Stimulated activated naive CD8-positive, alpha-beta T cell treated with anti-CD3 and anti-CD28 coated beads, Interleukin-15, amount 100 ng/mL, for 72 hours (primary cell): Measurements from ENCODE around the gene SPNS1.
"Not testable (repeated sequence)": the region's sequence is repeated elsewhere in the genome, so short reads cannot be mapped to it uniquely, and the experiment has no call there.

Experiments
- ATAC-seq: fragments of 150-1000 bp; cut with Tn5 transposase; 2 replicates; pipeline ENCODE4 v1.10.0; 2021; ENCODE audit warnings: mild to moderate bottlenecking, moderate library complexity
- DNase-seq, 2 donors: peaks; one replicate each; pipeline ENCODE4 v3.0.0; 2021 to 2022
- H3K27ac Mint-ChIP-seq, 2 donors: one replicate each; pipeline ENCODE4 v1.8.0; 2022; ENCODE audit warnings: mild to moderate bottlenecking in 2 of 2, mixed read lengths in 2 of 2, moderate library complexity in 2 of 2
- H3K27me3 Mint-ChIP-seq: one replicate; pipeline ENCODE4 v1.8.0; 2022; ENCODE audit warnings: mixed read lengths
- H3K4me1 Mint-ChIP-seq: one replicate; pipeline ENCODE4 v1.8.0; 2022; ENCODE audit warnings: mild to moderate bottlenecking, mixed read lengths
- H3K4me3 Mint-ChIP-seq, 2 donors: one replicate each; pipeline ENCODE4 v1.8.0; 2022; ENCODE audit warnings: mild to moderate bottlenecking in 2 of 2, mixed read lengths in 2 of 2, moderate library complexity in 1 of 2
- H3K9me3 Mint-ChIP-seq, 2 donors: one replicate each; pipeline ENCODE4 v1.8.0; 2022; ENCODE audit warnings: mixed read lengths in 2 of 2

SPNS1 gene

DNA sequence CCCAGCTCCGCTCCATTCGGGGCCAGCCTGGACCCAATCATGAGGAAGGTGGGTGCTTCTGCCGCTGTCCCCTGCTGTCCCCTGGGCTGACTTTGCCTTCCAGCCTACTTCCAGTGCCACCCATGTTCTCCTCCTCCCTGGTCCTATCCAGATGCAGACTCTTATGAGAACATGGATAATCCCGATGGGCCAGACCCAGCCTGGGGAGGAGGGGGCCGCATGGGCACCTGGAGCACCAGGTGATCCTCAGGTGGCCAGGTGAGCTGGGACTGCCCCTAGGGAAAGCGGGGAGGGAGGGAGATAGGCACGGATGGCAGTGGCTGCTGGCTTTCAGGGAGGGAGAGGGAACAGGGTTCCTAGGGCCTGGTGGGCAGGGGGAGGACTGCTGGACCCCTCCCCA, 35.9 kb upstream of the SPNS1 start:
- H3K4me3 Mint-ChIP-seq, result no peak overlapping the region
- peaks cover 17% of the 10 kb centered on the region for H3K4me1 Mint-ChIP-seq
- H3K27ac Mint-ChIP-seq, result peak overlapping the region in 1 of 2 donors; percentile 23
- H3K27me3 Mint-ChIP-seq, result no peaks in the 10 kb centered on the region
- no peaks in the 10 kb centered on the region for H3K9me3 Mint-ChIP-seq
- no peak for ATAC-seq
- DNase-seq, result no peak

- not testable (repeated sequence) for H3K27ac Mint-ChIP-seq, ATAC-seq, DNase-seq, H3K27me3 Mint-ChIP-seq, H3K9me3 Mint-ChIP-seq, H3K4me3 Mint-ChIP-seq
- peaks cover 17% of the 10 kb centered on the region for H3K4me1 Mint-ChIP-seq
Observed at GRCh38 chr16:28939825-28940224, 34.8 kb upstream of the SPNS1 start.

- H3K9me3 Mint-ChIP-seq, result no peaks in the 10 kb centered on the region
- H3K4me3 Mint-ChIP-seq, result no peak overlapping the region
- H3K27ac Mint-ChIP-seq, result no peak overlapping the region
- peaks cover 12% of the 10 kb centered on the region for H3K4me1 Mint-ChIP-seq
- no peaks in the 10 kb centered on the region for H3K27me3 Mint-ChIP-seq
- ATAC-seq, result no peak
- DNase-seq, result no peak
Observed at GRCh38 chr16:28943281-28943680, 31.3 kb upstream of the SPNS1 start.

- no peaks in the 10 kb centered on the region for H3K9me3 Mint-ChIP-seq
- peaks cover 22% of the 10 kb centered on the region for H3K4me1 Mint-ChIP-seq
- H3K27ac Mint-ChIP-seq, result no peak overlapping the region
- H3K27me3 Mint-ChIP-seq, result no peaks in the 10 kb centered on the region
- no peak for ATAC-seq
- DNase-seq, result no peak
- H3K4me3 Mint-ChIP-seq, result no peak overlapping the region
Observed at GRCh38 chr16:28946681-28947080, 27.9 kb upstream of the SPNS1 start.

GRCh38 chr16:28950648-28951409, 23.7 kb upstream of the SPNS1 start, which contains the start of gene NFATC2IP:
Gene NFATC2IP, plus strand, starts transcription at chr16:28950937. Its CDS starts 75 bp downstream, at chr16:28951012.
- H3K4me1 Mint-ChIP-seq, result peaks cover 37% of the 10 kb centered on the region
- ATAC-seq, result peak; percentile 97
- peak; percentile 99 to 100 for DNase-seq
- H3K27me3 Mint-ChIP-seq, result no peaks in the 10 kb centered on the region
- peak within 1 kb of the TSS; percentile 92 to 94 for H3K4me3 Mint-ChIP-seq
- peak within 1 kb of the TSS; percentile 95 to 98 for H3K27ac Mint-ChIP-seq
- H3K9me3 Mint-ChIP-seq, result no peaks in the 10 kb centered on the region

DNA sequence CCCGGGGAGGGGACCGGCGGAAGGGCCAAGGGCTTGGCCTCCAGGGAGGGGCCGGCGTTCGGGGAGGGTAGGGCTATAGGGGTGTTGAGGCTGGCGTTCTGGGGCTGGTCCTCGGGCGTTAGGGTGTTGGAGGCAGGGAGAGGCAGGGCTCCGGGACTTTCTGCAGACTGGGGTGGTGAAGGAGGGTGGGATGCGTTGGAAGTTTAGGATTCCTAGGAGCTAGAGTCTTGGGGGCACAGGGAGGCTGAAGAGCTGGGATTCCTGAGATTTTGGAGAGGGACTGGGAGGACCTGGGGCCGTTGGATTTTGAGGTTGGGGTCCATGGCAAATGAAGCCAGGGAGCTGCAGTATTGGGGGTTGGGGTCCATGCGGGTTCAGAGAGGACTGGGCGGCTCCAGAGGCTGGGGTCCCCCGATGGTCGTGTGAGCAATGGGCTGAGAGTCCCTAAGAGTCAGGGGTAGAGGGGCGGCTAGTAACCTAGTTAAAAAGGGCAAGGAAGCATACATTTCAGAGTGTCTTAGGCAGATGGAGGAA, 23.1 kb upstream of the SPNS1 start:
- no peak for DNase-seq
- peak overlapping the region; percentile 92 to 94 for H3K4me3 Mint-ChIP-seq

GRCh38 chr16:28958216-28958615, 16.4 kb upstream of the SPNS1 start:
- DNase-seq (no peak), ATAC-seq (no peak)
- Mint-ChIP-seq H3K27me3 (no peaks in the 10 kb centered on the region), H3K4me3 (no peak overlapping the region), H3K27ac (no peak overlapping the region), H3K9me3 (no peaks in the 10 kb centered on the region), H3K4me1 (peaks cover 14% of the 10 kb centered on the region)

More for the DNA sequence above, 23.1 kb upstream of the SPNS1 start:
- H3K27ac Mint-ChIP-seq, result peak overlapping the region; percentile 95 to 98
- H3K4me1 Mint-ChIP-seq, result peaks cover 33% of the 10 kb centered on the region
- no peak for ATAC-seq
- no peaks in the 10 kb centered on the region for H3K27me3 Mint-ChIP-seq
- H3K9me3 Mint-ChIP-seq, result no peaks in the 10 kb centered on the region

DNA sequence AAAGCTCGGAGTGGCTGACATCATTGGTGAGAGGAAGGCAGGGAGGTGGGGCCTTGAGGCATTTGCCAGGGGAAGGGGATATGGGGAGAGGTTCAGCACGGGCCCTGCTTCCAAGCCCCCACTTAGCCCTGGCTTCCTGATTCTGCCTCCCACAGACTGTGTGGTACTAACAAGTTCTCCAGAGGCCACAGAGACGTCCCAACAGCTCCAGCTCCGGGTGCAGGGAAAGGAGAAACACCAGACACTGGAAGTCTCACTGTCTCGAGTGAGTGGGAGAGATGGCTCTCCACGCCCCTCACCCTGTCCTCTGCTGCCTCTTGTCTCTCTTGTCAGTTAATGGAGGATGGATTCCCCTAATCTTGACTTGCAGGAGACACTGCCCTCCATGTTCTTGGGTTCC, 15.7 kb upstream of the SPNS1 start:
- ATAC-seq, result no peak
- Mint-ChIP-seq H3K27ac (peak overlapping the region in 1 of 2 donors; percentile 14), H3K4me1 (peaks cover 10% of the 10 kb centered on the region), H3K9me3 (no peaks in the 10 kb centered on the region), H3K4me3 (no peak overlapping the region), H3K27me3 (no peaks in the 10 kb centered on the region)
- DNase-seq, result no peak

GRCh38 chr16:28964072-28964471, 10.5 kb upstream of the SPNS1 start:
- Mint-ChIP-seq H3K4me1 (no peaks in the 10 kb centered on the region), H3K9me3 (no peaks in the 10 kb centered on the region), H3K4me3 (no peak overlapping the region), H3K27me3 (no peaks in the 10 kb centered on the region), H3K27ac (no peak overlapping the region)
- no peak for DNase-seq
- no peak for ATAC-seq

DNA sequence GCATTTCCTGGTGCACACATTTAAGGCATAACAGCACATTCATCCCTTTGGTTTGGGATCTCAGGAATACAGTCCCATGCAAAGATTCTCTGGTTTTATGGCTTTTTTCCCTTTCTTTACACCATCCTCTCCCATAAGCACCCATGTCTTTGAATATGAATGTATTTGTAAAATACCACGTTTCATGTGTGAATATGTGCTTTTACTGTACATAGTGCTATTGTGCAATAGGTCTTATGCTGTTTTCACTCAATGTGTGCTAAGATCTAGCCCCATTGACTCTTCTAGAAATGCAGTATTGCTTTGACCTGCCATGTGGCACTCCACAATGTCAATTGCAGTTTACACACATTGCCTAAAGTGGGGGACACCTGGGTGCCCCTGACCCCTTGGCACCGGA, 10.1 kb upstream of the SPNS1 start:
- H3K4me3 Mint-ChIP-seq, result no peak overlapping the region
- DNase-seq (no peak), ATAC-seq (no peak)
- no peaks in the 10 kb centered on the region for H3K27me3 Mint-ChIP-seq
- H3K27ac Mint-ChIP-seq, result no peak overlapping the region
- H3K4me1 Mint-ChIP-seq, result no peaks in the 10 kb centered on the region
- no peaks in the 10 kb centered on the region for H3K9me3 Mint-ChIP-seq

- no peak overlapping the region for H3K4me3 Mint-ChIP-seq
- no peaks in the 10 kb centered on the region for H3K27me3 Mint-ChIP-seq
- no peak overlapping the region for H3K27ac Mint-ChIP-seq
- no peaks in the 10 kb centered on the region for H3K4me1 Mint-ChIP-seq
- DNase-seq (no peak), ATAC-seq (no peak)
- H3K9me3 Mint-ChIP-seq, result no peaks in the 10 kb centered on the region
Observed at GRCh38 chr16:28967156-28967555, 7.4 kb upstream of the SPNS1 start.

GRCh38 chr16:28969696-28970095, 4.9 kb upstream of the SPNS1 start:
- H3K4me3 Mint-ChIP-seq, H3K9me3 Mint-ChIP-seq, DNase-seq, H3K27ac Mint-ChIP-seq, H3K27me3 Mint-ChIP-seq, ATAC-seq: not testable (repeated sequence)
- H3K4me1 Mint-ChIP-seq, result peaks cover 13% of the 10 kb centered on the region

DNA sequence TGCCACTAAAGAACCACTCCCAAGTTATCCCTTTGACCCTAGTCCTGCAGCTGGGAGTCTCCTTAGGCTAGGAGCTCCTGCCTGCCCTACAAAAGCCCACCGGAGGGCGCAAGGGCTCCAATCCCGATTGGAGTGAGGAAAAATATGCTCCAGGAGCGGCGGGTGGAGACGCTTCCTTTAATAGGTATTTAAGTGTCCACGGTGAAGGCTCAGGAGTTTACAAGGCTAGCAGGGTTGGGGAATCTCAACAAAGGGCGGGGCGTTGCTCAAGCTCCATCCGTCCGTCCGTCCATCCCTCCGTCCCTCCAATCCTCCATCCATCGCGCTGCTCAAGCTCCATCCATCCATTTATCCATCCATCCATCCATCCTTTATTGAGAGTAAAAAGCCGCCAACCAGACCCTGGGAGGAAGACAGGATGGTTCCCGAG, 556 bp upstream of the SPNS1 start:
- ATAC-seq (peak; percentile 23), DNase-seq (no peak)
- no peaks in the 10 kb centered on the region for H3K27me3 Mint-ChIP-seq
- peaks cover 48% of the 10 kb centered on the region for H3K4me1 Mint-ChIP-seq
- H3K9me3 Mint-ChIP-seq, result no peaks in the 10 kb centered on the region
- peak overlapping the region; percentile 95 for H3K4me3 Mint-ChIP-seq
- H3K27ac Mint-ChIP-seq, result peak overlapping the region; percentile 98

GRCh38 chr16:28975158-28975599, 601 bp downstream of the SPNS1 start:
- H3K9me3 Mint-ChIP-seq, result no peaks in the 10 kb centered on the region
- peak; percentile 16 for ATAC-seq
- peak overlapping the region; percentile 95 for H3K4me3 Mint-ChIP-seq
- H3K27me3 Mint-ChIP-seq, result no peaks in the 10 kb centered on the region
- peak overlapping the region; percentile 98 for H3K27ac Mint-ChIP-seq
- no peak for DNase-seq
- H3K4me1 Mint-ChIP-seq, result peaks cover 48% of the 10 kb centered on the region

GRCh38 chr16:28977703-28978662, 3.4 kb downstream of the SPNS1 start:
- ATAC-seq, result no peak
- Mint-ChIP-seq H3K4me3 (no peak overlapping the region), H3K9me3 (peaks cover 6 to 11% of the 10 kb centered on the region in 2 donors), H3K27ac (peak overlapping the region in 1 of 2 donors; percentile 4), H3K4me1 (peaks cover 58% of the 10 kb centered on the region), H3K27me3 (no peaks in the 10 kb centered on the region)
- DNase-seq, result no peak
